Measurements from ENCODE around the gene SYT1.

DNA sequence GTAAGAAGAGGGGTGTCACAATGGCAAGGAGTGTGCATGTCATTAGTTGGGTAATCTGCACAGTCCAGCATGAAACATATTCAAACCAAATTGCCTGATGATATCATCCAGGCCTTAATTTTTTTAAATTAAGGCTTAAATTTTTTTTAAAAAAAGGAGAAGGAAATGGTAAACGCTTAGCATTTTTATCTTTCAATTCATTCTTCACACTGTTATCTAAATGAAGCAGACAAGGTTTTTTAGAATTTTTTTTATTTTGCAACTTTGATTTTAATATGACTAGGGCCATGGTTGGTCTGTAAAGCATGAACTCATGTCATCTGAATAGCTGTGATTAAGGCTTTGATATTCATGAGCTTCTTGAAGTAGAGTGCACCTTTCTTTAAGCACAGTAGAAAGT is 362.5 kb downstream of the SYT1 start:
- TF ChIP-seq, protein P1, sequence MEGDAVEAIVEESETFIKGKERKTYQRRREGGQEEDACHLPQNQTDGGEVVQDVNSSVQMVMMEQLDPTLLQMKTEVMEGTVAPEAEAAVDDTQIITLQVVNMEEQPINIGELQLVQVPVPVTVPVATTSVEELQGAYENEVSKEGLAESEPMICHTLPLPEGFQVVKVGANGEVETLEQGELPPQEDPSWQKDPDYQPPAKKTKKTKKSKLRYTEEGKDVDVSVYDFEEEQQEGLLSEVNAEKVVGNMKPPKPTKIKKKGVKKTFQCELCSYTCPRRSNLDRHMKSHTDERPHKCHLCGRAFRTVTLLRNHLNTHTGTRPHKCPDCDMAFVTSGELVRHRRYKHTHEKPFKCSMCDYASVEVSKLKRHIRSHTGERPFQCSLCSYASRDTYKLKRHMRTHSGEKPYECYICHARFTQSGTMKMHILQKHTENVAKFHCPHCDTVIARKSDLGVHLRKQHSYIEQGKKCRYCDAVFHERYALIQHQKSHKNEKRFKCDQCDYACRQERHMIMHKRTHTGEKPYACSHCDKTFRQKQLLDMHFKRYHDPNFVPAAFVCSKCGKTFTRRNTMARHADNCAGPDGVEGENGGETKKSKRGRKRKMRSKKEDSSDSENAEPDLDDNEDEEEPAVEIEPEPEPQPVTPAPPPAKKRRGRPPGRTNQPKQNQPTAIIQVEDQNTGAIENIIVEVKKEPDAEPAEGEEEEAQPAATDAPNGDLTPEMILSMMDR (IDR thresholded peaks at IDR 0.05; ENCODE audit: insufficient read depth, low read length, poor library complexity, severe bottlenecking): no peak
- TF ChIP-seq EZH2phosphoT487 (conservative IDR thresholded peaks at IDR 0.05; ENCODE audit: low read length): no peak
